Cardiac septum (tissue), 1 donor: ENCODE measurements around the gene SUSD3. TPM values are rescaled to one million over a fixed set of nuclear protein-coding genes. Genes with fewer than 3 reads are reported as not detected.
A peak's percentile ranks its signal among the peaks of the same experiment; 100 is the strongest.

ENCODE experiments used
- DNase-seq: peaks from one replicate; pipeline ENCODE4 v3.0.0-alpha.2; 2020; ENCODE audit warnings: low spot score
- intact Hi-C: fragments of 100-400 bp; cut with DNase I; formaldehyde crosslinking; loops from one replicate; pipeline ENCODE4 v1.14.0; 2022
- total RNA-seq: library from RNA; stranded (reverse); fragmentation: NEBNext Ultra II Directional; extraction: Animal tissue kit (Norgen Biotek cat#: 25700); gene quantifications from one replicate; pipeline ENCODE4 v1.2.1, GENCODE V29; 2021
- donor health status: DM: no; HTN: no; CAD: no.

SUSD3 gene
- total RNA-seq, 1 donor from 2014 or later, result 1.1 TPM

GRCh38 chr9:93066978-93067603 lies 8.6 kb downstream of the SUSD3 start:
- DNase-seq, result no peak
- intact Hi-C loops, result no loop called here

DNA sequence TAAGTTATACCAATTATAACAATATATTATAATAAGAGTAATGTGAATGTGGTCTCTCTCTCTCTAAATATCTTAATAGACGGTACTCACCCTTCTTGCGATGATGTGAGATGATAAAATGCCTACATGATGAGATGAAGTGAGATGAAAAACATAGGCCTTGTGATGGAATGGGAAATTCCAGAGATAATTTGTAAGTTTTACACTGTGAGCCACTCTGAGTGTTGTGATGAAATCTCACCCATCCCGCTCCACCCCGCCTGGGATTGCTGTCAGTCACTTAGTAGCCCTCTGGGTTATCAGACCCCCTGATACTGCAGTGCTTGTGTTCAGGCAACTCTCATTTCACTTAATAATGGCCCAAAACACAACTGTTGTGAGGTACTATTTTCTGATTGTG lies 10.5 kb downstream of the SUSD3 start:
- no peak for DNase-seq
- intact Hi-C loops, result no loop called here

DNA sequence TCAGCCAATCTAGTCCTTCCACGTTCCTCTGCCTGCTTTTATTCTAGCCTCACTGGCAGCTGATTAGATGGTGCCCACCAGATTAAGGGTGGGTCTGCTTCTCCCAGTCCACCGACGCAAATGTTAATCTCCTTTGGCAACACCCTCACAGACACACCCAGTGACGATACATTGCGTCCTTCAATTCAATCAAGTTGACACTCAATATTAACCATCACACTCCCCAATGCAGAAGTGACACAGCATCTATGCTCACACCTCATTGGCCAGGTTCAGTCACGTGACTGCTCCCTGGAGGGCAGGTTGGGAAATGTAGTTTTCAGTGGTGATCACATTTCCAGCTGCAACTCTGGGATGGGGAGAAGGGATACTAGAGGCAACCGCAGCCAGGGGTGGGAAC lies 13.0 kb downstream of the SUSD3 start:
- no peak for DNase-seq
- intact Hi-C loops, result no loop called here

DNA sequence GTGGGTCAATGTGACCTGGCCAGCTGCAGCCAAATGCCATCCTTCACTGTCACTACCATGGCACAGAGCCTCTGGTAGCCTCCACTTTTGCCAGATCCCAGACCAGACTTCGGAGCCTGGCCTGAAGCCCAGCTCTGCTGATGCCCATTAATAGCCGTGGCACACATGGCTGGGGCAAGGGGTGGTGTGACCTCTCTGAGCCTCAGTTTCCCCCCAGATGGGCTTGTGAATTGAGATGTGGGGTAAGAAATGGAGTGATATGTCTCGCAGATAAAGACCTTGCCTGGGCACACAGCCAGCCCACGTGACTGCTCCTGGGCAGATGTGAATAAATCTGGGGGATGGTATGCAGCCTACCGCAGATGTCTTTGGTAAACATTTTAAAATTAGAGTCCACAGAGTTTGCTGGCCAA lies 13.9 kb downstream of the SUSD3 start:
- intact Hi-C loops, result no loop called here
- no peak for DNase-seq

GRCh38 chr9:93076101-93076791 lies 17.7 kb downstream of the SUSD3 start:
- no peak for DNase-seq
- intact Hi-C loops, result no loop called here

GRCh38 chr9:93076792-93077128 lies 18.3 kb downstream of the SUSD3 start:
- intact Hi-C loops, result no loop called here
- no peak for DNase-seq

DNA sequence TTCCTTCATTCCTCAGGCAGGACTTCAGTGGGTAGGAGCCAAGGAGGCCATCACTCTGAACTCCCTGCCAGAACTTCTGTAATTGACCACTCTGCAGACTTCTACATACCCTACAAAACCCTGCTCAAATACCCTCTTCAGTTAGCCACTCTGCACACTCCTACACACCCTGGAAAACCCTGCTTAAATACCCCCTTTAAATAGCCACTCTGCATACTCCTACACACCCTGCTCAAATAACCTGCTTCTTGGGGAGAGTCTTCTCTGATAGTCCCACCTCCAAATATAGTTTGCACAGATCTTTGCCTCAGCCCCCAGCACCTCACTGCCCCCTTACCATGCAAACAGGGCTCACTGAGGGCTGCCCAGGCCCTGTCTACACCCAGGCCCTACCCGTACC lies 18.9 kb downstream of the SUSD3 start:
- intact Hi-C loops, result no loop called here
- DNase-seq, result no peak

DNA sequence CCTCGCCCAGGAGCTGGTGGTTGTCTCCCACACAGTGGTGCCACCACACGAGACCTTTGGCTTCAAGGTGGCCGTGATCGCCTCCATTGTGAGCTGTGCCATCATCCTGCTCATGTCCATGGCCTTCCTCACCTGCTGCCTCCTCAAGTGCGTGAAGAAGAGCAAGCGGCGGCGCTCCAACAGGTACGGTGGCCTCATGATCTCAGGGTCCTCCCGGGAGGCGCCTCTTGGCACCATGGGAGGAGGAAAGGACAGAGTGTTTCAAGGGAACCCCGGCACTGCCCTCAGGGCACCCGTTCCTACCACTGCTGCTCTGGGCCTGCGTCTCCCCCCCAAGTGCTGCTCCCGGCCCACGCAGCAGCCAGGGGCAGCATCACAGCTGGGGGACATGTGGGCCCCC lies 19.3 kb downstream of the SUSD3 start:
- DNase-seq, result no peak
- intact Hi-C loops, result no loop called here

DNA sequence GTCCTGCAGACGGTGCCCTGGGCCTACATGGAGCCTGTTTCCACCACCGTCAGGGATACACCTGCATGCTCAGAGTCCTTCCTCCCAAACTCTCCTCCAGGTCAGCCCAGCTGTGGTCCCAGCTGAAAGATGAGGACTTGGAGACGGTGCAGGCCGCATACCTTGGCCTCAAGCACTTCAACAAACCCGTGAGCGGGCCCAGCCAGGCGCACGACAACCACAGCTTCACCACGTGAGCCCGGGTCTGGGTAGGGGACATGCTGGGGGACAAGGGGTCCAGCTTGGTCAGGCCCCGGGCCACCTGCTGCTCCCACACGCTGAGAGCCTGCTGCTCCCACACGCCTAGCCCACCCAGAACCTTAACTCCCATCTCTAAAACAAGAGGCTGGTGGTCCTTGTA lies 20.9 kb downstream of the SUSD3 start:
- DNase-seq, result peak; percentile 72
- intact Hi-C loops, result no loop called here

- peak; percentile 68 for DNase-seq
- intact Hi-C loops, result no loop called here
Measured at GRCh38 chr9:93080406-93080805, 21.9 kb downstream of the SUSD3 start.

DNA sequence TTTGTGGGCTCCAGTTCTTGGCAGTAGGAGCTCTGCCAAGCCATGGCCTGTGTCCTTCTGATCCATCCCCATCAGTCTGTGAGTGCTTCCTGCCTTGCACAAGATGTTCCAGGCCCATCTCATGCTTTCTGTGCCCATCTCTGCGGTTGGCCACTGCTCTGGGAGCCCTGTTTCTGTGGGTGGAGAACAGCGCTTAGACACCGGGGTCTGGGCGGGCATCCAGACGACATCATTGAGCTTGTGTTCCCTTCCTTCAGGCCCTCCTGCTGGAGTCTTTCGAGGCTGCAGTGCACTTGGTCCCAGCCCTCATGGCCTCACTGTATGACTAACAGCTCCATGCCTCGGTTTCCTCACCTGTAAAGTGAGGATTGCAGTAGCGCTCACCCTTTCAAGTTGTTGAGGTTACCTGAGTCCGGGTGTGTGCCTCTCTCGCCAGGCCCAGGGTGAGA lies 22.6 kb downstream of the SUSD3 start:
- peak; percentile 10 for DNase-seq
- intact Hi-C loops, result no loop called here

DNA sequence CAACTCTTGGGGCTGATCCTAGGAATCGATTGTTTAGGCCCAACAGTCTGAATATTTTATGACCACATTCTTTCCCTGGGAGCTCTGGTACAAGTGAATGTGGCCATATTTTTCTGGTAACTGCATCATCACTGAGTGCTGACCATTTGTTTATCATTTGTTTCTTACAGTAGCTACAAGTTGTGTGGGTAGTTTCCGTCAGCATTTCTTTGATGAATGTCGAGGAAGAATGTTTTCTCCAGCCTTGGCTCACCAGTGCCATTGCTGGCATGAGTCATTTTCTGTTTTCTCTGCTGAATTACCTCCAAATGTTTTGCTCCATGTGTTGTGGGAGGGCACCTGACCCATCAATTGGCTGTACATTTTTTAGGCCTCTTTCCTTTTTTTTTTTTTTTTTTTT lies 23.4 kb downstream of the SUSD3 start:
- intact Hi-C loops, result no loop called here
- no peak for DNase-seq

- peak; percentile 53 for DNase-seq
- intact Hi-C loops, result no loop called here
Measured at GRCh38 chr9:93082841-93083411, 24.4 kb downstream of the SUSD3 start.

GRCh38 chr9:93083592-93084470 lies 25.3 kb downstream of the SUSD3 start:
- peak; percentile 51 for DNase-seq
- intact Hi-C loops, result no loop called here

DNA sequence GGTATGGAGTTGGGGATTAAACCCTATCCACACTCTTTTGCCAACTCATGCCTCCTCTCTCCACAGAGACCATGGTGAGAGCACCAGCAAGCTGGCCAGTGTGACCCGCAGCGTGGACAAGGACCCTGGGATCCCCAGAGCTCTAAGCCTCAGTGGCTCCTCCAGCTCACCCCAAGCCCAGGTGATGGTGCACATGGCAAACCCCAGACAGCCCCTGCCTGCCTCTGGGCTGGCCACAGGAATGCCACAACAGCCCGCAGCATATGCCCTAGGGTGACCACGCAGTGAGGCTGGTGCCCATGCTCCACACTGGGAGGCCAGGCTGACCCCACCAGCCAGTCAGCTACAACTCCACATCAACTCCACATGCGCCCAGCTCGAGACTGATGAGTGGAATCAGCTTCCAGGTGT lies 26.0 kb downstream of the SUSD3 start:
- DNase-seq, result peak; percentile 38
- intact Hi-C loops, result no loop called here

DNA sequence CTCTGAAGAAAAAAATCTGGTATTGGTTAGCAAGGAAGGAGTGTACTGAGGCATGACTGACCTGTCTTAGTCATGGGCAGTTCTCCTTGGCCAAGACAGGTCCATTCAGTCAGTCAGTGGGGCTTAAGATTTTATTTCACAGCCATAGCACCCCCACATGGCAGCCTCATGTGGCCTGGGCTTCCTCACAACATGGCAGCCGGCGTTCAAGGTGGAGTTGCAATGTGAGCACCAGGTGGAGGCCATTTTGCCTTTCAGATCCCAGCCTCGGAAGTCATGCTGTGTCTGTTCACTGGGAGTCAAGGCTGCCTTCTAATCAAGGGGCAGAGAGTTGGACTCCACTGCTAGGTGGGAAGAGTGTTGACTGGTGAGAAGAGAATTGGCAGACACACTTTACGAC lies 27.2 kb downstream of the SUSD3 start:
- DNase-seq, result peak; percentile 36
- intact Hi-C loops, result no loop called here

GRCh38 chr9:93086447-93087224 lies 28.1 kb downstream of the SUSD3 start:
- peak; percentile 22 for DNase-seq
- intact Hi-C loops, result no loop called here

DNA sequence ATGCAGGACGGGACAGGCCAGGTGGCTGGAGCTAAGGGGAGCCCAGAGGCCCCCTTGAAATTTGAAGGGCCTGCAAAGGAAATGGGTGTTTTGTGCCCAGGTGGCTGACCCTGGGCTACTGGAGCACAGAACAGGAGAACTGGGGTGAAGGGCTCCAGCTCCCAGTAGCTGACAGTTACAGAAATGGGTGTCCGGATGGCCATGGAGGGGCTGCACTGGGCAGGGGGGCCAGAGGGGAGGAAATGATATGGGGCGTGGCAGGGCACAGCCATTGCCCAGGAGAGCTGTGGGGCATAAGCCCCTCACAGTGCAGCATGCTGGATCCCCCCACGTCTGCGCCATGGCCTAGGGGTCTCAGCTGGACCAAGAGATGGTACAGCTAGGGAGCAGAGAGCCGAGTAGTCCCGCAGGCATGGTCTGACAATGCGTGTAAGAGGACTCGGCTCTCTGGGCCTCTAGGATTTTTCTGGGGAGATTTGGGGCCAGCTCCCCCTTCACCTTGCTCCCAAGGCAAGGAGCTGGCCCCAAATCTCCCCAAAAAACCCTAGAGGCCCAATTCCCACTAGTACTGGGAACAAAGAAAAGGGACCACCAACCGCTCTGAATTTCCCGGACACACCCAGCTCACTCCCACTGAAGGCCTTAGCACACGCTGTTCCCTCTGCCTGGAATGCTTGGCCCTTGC lies 29.6 kb downstream of the SUSD3 start:
- peak; percentile 22 for DNase-seq
- intact Hi-C loops, result no loop called here

- intact Hi-C loops, result no loop called here
Measured at GRCh38 chr9:93088656-93089015, 30.1 kb downstream of the SUSD3 start.

More at GRCh38 chr9:93088656-93089015, 30.1 kb downstream of the SUSD3 start:
- DNase-seq, result no peak
